Raji (cell line): ENCODE data around the gene NOL4L.

Experiments
- POLR2A ChIP-seq: IDR thresholded peaks from 2 replicates; pipeline ENCODE4 v1.6.1; 2011; ENCODE audit warnings: low read depth, low read length, control low read depth; ENCODE audit not compliant: insufficient read depth

The NOL4L gene

DNA sequence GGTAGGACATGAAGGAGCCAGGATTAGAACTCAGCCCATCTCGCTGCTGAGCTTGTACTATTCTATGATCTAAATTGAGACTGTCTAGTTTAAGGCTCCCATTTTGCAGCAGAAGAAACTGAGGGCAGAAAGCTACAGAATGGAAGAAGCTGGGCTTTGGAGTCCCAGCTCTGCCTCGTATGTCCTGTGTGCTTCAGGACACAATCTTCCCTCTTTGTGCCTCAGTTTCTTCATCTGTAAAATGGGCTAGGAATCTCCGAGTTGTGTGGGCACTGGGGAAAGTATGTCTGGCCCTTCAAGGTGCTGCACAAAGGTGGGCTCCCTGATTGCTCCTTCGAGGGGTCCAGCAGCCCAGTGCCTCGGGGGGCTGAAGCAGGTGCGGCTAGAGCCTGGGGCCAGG, 20.7 kb downstream of the NOL4L start:
- TF ChIP-seq POLR2A = no peak

DNA sequence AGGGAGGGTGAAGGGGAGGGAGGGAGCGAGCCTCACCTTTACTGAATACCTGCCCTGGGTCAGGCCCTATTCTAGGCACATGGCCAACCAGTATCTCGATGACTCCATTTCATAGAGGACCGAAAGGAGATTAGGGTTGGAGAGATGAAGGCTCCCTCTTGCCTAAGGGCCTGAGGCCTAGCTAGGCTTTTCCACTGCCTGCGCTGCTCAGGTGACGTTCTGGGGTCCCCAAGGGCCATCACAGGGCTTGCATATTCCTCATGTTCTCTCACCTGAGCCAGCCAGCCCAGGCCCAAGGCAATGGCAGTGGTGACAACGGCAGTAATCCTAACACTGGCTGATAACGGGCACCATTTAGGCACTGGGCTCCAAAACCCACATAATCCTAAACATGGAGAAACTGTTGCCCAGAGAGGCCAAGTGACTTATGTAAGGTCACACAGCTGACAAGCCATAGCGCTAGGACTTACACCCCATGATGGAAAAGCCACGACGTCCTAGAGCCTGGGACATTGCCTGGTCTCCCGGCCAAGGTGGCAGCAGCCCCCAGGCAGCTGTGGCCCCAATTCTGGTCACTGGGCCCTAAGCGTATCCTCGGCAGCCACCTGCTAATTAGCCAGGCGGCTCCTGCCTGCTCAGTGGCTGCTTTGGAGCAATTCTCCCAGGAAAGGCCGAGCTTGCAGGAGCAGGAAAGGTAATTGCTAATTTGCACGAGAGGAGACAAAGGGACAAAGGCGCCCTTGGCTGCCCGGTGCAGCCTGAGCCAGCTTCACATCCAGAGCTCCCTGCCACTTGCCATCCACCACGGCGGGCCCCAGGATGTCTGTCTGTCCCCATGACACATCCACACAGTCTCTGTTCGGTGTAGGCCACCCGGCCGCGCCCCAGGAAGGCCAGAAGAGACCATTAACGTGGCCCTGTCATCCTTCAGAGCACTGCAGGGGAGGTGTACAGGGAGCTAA, 21.5 kb downstream of the NOL4L start:
- no peak for TF ChIP-seq POLR2A

- TF ChIP-seq POLR2A = no peak
These were observed 22.6 kb downstream of the NOL4L start for GRCh38 chr20:32562495-32562911.

DNA sequence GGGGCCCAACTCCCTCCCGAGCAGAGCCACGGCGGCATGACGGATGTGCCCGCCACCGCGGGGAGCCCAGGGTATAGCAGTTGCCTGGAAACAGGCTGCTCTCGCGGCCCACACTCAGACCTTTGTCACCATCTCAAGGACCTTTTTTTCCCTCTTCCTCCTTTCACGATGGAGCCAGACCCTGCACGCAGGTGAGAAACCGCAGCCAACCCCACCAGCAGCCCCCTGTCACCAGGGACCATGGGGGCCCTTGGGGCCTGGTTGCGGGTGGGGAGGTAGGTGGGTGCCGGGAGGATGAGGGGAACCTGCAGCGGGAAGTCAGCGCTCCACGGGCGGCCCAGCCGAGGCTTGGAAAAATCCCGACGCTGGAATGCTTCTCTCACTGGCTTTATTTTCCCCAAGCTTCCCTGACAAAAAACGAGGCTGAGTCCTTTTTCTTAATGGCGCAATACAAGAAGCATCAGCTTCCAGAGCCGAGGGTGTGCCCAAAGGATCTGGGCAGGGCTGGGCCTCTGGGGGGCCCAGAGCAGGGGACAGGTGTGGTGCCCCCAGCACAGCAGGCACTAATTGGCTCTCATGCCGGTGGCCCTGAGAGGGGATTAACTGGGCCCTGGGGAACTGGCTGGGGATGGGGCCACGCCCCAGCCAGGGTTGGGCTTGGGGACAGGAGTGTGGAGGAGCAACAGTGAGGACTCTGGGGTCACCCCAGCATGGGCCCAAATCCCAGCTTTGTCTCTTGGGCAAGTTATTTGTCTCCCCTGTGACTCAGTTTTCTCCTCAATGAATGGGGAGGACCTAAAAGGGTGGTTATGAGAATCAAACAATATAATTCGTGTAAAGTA, 23.9 kb downstream of the NOL4L start:
- no peak for TF ChIP-seq POLR2A

- no peak for TF ChIP-seq POLR2A
These were observed 24.6 kb downstream of the NOL4L start for GRCh38 chr20:32560482-32560988.

GRCh38 chr20:32559753-32560380, 25.3 kb downstream of the NOL4L start:
- TF ChIP-seq POLR2A = no peak

- TF ChIP-seq POLR2A = no peak
These were observed 25.9 kb downstream of the NOL4L start for GRCh38 chr20:32559205-32559752.

GRCh38 chr20:32558526-32558925, 26.6 kb downstream of the NOL4L start:
- no peak for TF ChIP-seq POLR2A

- TF ChIP-seq POLR2A = no peak
These were observed 27.8 kb downstream of the NOL4L start for GRCh38 chr20:32557319-32557718.

DNA sequence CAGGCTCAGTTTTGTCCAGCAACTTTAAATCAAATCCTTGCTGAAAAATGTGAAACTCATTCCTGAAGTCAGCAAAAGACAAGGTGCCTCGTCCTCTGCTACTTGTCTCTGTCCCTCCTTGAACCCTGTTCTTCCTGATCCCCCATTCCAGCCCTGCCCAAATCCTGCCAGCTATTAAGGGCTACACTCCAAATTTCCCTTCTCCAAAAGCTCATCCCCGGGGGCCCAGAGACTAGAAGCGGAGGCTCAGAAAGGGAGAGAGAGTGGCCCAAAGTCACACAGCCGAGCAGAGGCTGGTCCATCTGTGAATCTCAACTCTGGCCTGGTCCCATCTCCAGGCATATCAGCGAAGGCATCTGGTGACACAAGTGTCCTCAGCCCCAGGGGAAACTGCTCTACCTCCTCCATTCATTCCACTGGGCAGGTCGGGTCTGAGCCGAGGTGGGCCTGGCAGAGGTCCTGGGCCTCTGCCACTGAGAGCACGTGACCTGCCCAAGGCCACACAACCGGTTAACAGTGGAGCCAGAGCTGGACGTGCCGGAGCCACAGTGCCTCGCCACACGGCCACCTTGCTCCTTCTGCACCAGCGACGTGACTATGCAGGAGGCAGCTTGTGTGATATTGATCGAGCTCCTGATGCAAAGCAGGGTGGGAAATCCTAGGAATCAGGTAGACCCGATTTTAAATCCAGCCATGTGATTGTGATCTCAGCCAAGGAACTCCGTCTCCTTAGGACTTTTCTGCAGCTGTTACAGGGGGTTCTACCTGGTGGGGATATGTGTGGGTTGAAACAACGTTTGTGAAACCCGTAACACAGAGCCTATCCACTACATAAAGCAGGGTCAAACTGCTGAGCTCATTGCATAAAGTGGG, 28.6 kb downstream of the NOL4L start:
- no peak for TF ChIP-seq POLR2A

- no peak for TF ChIP-seq POLR2A
These were observed 29.5 kb downstream of the NOL4L start for GRCh38 chr20:32555584-32555983.

GRCh38 chr20:32554965-32555289, 30.2 kb downstream of the NOL4L start:
- TF ChIP-seq POLR2A = no peak

DNA sequence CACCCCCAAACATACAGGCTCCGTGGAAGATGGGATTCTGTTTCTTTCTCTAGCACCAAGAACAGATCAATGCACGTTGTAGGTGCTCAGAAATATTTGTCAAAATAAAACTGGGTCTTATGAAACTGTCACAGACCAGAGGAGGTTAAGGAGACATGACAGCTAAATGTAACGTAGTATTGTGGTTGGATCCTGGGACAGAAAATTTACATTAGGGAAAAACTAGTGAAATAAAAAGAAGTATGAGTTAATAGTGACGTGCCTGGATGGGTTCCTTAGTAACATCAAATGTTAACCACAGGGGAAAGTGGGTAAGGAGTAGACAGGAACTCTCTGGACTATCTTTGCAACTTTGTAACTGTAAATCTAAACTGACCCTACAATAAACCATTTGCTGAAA, 31.5 kb downstream of the NOL4L start:
- no peak for TF ChIP-seq POLR2A

GRCh38 chr20:32551693-32552092, 33.4 kb downstream of the NOL4L start:
- TF ChIP-seq POLR2A = no peak

GRCh38 chr20:32549842-32550241, 35.3 kb downstream of the NOL4L start:
- TF ChIP-seq POLR2A = no peak

DNA sequence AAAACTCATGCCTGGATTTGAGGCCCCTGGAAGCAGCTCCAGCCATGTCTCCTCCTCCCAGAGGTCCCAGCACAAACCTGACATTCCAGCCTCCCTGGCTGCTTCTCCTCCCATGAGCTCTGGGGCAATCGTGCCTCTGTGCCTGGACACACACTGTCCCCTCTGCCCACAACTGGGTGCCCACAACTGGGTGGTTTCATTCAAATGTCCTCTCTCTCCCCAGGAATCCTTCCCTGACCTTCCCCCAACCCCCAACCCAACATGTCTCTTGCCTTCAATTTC, 37.4 kb downstream of the NOL4L start:
- no peak for TF ChIP-seq POLR2A
